ENCODE measurements around the gene ZNF281.

ZNF281 gene

DNA sequence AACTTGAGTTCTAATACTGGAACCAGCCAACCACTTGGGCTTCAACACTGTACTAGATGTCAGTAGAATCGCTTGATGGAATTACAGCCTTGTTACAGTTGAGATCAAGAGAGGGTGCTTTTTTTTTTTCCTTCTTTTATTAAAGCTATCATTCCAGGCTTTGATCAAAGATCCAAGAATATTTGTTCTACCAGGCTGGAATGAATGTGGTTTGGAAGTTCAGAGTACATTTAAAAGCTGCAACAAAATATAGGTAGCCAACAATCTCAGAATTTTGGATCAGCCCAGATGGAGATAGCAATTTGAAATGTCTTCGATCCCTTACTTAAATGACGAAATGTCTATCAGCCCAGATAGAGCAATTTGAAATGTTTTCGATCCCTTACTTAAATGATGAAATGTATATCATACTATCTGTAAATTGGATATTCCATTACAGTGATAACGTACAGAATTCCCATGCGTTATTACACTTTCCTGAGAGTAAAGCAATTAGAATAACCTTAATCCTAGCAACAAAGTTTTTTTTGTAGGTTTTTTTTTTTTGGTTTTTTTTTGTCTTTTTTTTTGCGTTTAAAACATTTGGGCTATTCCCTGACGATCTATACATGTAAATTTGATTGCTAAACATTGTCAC is 3.6 kb downstream of the ZNF281 start:
- no peak overlapping the region for H3K4me3 ChIP-seq (ENCODE audit: low read length)
- TF ChIP-seq, protein P1, sequence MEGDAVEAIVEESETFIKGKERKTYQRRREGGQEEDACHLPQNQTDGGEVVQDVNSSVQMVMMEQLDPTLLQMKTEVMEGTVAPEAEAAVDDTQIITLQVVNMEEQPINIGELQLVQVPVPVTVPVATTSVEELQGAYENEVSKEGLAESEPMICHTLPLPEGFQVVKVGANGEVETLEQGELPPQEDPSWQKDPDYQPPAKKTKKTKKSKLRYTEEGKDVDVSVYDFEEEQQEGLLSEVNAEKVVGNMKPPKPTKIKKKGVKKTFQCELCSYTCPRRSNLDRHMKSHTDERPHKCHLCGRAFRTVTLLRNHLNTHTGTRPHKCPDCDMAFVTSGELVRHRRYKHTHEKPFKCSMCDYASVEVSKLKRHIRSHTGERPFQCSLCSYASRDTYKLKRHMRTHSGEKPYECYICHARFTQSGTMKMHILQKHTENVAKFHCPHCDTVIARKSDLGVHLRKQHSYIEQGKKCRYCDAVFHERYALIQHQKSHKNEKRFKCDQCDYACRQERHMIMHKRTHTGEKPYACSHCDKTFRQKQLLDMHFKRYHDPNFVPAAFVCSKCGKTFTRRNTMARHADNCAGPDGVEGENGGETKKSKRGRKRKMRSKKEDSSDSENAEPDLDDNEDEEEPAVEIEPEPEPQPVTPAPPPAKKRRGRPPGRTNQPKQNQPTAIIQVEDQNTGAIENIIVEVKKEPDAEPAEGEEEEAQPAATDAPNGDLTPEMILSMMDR (IDR thresholded peaks at IDR 0.05; ENCODE audit: insufficient read depth, low read depth, low read length, missing control alignments) = no peak
- no peak for DNase-seq (ENCODE audit: low read depth)

DNA sequence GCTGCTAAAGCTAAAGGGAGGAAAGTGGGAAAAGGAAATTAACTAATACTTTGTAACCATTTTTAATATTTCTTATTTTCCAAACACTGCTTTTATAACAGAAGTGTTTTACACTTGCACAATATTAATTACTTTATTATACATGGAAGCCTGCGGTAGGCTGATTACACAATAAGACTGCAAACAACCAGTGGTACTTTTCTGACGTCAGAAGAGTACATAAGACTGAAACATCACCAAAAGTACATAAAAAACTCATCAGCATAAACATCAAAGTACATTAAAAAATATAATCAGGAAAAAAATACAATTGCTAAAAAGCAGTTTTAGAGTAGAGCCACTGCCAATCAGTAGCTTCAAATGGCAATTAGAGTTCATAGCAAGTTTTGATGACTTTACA is 4.6 kb downstream of the ZNF281 start:
- H3K4me3 ChIP-seq (ENCODE audit: low read length) = no peak overlapping the region
- DNase-seq (ENCODE audit: low read depth) = peak; percentile 38
- TF ChIP-seq, protein P1 (IDR thresholded peaks at IDR 0.05; ENCODE audit: insufficient read depth, low read depth, low read length, missing control alignments) = no peak

DNA sequence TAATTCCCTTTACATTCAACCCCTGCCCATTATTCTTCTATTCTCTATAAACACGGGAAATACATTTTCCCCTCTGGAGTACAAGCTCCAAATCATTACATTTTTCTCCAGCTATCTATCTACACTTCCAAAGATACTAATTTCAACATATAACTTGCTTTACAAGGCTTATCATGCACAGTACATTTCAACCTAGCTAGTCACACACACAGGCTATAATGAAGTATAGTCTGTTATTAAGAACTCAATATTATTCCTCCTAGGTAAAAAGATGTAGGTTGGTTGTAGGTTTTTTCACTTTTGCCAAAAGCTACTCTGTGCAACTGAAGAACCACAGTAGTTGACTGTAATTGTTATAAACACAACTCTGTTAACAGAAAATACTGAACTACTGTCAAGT is 8.1 kb downstream of the ZNF281 start:
- no peak for DNase-seq (ENCODE audit: low read depth)
- H3K4me3 ChIP-seq (ENCODE audit: low read length) = no peak overlapping the region
- TF ChIP-seq, protein P1 (IDR thresholded peaks at IDR 0.05; ENCODE audit: insufficient read depth, low read depth, low read length, missing control alignments) = no peak

DNA sequence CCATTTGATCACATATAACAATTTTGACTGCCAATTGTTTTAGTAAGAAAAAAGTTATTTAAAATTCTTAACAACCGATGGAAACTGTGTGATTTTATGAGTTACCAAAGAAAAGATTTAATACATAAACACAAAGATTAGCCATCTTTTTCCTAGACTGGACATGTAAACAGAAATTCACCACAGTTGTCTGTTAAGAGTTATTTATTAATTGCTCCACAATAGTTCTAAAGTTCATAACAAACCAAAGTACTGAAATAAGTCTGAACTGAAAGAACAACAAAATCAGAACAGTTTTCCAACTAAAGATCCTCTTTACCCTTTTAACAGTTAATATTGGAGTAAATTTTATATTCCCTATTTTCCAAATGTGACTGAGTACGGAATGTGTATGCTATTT is 8.6 kb downstream of the ZNF281 start:
- TF ChIP-seq, protein P1 (IDR thresholded peaks at IDR 0.05; ENCODE audit: insufficient read depth, low read depth, low read length, missing control alignments) = no peak
- no peak overlapping the region for H3K4me3 ChIP-seq (ENCODE audit: low read length)
- DNase-seq (ENCODE audit: low read depth) = no peak

DNA sequence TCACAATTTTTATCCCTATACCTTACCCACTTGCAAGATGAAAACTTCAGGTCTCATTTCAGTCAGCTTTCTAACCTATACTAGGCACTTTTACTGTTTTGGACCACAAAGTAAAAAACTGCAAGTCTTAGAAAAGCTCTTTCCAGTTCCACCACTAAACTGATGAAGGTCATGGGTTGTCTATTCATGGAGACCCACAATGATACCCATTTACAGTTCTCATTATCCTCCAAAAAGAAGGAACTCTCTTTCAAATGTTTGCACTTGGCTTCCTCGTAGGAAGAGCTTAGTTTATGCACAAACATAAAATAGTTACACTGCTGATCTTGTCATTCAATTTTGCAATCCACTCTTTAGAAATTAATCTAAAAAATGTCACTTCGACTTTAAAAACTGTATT is 9.3 kb downstream of the ZNF281 start:
- no peak for DNase-seq (ENCODE audit: low read depth)
- TF ChIP-seq, protein P1 (IDR thresholded peaks at IDR 0.05; ENCODE audit: insufficient read depth, low read depth, low read length, missing control alignments) = no peak
- no peak overlapping the region for H3K4me3 ChIP-seq (ENCODE audit: low read length)

DNA sequence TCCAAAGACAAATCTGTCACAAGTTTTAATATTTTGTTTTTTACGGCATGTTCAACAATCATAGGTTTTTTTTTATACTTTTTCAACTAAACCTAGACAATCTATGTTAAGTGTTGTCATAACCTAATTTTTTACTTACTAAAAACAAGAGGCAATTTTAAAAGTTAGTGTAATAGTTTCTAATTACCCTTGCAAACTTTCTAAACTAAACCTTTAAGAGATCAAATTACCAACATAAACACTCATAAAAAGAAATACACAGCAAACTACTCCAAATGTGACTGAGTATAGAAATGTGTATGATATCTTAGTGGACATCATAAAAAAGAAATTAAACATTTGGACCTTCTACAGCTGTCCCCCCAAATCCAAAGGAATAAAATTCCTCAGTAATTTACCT is 10.0 kb downstream of the ZNF281 start:
- H3K4me3 ChIP-seq (ENCODE audit: low read length) = no peak overlapping the region
- TF ChIP-seq, protein P1 (IDR thresholded peaks at IDR 0.05; ENCODE audit: insufficient read depth, low read depth, low read length, missing control alignments) = no peak
- no peak for DNase-seq (ENCODE audit: low read depth)

DNA sequence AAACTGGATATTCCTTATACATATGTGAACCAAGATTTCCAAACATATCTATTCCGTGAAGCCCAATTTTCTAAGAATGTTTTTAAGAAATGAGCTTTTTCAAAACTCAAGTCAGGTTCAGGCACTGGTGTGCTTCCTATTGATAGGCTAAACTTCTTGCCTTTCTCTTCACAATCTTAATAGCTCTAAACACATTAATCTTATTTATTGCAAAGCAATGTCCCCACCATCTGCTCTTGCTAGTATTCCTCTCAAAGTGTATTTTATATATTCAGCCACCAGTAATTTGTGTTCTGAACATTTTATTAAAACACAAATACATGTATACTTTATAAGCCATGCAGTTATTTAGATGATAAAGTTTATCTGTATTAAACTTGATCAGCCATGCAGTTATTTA is 11.5 kb downstream of the ZNF281 start:
- TF ChIP-seq, protein P1 (IDR thresholded peaks at IDR 0.05; ENCODE audit: insufficient read depth, low read depth, low read length, missing control alignments) = no peak
- no peak for DNase-seq (ENCODE audit: low read depth)
- no peak overlapping the region for H3K4me3 ChIP-seq (ENCODE audit: low read length)

All from epithelial cell of esophagus (primary cell).